VCaP (cell line): ENCODE data around the gene NIT1.

Source experiments
- H3K27ac ChIP-seq: fragments of 450-650 bp; 2 replicates; pipeline ENCODE4 v1.5.1; 2017
- CTCF ChIP-seq: fragments of 450-650 bp; conservative IDR thresholded peaks from 2 replicates; pipeline ENCODE4 v1.5.1; 2017; ENCODE audit warnings: mild to moderate bottlenecking, moderate library complexity

NIT1 gene

DNA sequence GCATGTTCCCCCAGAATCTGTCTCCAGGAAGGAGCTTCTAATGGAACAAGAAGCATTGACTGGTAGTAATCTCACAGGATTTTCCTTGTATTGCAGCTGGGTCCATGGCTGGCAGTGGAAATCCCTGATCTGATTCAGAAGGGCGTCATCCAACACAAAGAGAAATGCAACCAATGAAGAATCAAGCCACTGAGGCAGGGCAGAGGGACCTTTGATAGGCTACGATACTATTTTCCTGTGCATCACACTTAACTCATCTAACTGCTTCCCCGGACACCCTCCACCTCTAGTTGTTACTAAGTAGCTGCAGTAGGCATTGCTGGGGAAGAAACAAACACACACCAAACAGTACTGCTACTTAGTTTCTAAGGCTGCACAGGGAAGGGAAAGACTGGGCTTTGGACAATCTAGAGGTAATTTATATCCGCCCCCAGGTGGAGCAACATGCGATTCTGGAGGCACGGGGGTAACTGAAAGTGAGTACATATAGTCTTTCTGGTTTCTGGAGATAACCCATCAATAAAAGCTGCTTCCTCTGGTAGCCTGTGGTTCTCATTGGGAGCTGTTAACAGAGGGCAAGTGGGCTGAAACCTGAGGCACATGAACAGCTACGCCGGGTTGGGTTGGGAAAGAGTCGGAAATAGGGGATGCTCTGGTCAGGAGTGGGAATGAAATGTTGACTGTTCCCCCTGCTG is 40.6 kb downstream of the NIT1 start:
- TF ChIP-seq CTCF, result no peak
- peak overlapping the region; percentile 85 for H3K27ac ChIP-seq

DNA sequence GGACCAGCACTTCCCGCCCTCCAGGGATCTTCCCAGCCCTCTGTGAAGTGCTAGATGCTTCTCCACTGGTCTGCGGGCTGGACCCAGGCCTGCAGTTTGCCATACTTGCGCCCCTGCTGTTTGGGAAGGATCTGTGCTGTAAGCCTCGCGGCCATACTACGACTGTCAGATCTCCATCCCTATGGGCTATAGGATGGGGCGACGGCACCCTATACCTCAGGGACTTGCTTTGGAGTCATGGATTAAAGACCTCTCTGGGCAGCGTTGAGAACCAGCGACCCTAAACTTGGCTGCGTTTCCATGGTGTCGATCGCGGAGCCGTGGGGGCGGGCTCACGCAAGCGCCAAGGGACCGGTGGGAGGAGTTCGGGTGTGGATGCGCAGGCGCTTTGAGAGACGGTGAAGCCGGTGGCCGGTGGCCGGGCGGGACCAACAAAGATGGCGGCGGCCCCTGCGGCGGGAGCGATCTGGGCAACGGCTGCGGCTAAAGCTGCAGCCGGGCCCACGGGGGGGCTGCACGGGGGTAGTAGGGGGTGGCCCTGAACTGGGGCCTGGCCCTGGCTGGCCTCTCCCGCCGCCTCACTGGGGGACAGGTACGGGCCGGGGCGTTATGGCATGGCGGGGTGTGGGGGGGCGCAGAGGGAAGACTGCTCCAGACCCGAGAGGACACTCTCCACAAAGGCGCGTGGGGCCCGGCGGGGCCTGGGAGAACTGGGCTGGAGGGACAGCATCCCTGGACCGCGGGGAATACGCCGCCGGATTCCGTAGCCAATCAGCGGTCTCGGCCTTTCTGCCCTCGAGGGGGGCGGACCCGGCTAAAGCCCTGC is 41.4 kb downstream of the NIT1 start, which contains the start of gene USP21:
Gene USP21 (plus strand): TSS at position 414 of the 826 bp plus-strand sequence. CDS start 1,141 bp downstream, outside the sequence.
- peak within 1 kb of the TSS; percentile 85 for H3K27ac ChIP-seq
- TF ChIP-seq CTCF, result peak; percentile 42; the same call in 1 of the 2 replicates

- H3K27ac ChIP-seq, result peak overlapping the region; percentile 85
- TF ChIP-seq CTCF, result no peak
Observed at GRCh38 chr1:161159913-161160243, 42.0 kb downstream of the NIT1 start.

DNA sequence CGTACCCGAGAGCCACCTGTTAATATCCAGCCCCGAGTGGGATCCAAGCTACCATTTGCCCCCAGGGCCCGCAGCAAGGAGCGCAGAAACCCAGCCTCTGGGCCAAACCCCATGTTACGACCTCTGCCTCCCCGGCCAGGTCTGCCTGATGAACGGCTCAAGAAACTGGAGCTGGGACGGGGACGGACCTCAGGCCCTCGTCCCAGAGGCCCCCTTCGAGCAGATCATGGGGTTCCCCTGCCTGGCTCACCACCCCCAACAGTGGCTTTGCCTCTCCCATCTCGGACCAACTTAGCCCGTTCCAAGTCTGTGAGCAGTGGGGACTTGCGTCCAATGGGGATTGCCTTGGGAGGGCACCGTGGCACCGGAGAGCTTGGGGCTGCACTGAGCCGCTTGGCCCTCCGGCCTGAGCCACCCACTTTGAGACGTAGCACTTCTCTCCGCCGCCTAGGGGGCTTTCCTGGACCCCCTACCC is 42.8 kb downstream of the NIT1 start:
- peak overlapping the region; percentile 85; the same call in 1 of the 2 replicates for H3K27ac ChIP-seq
- TF ChIP-seq CTCF, result no peak

GRCh38 chr1:161161652-161162051 is 43.7 kb downstream of the NIT1 start:
- no peak for TF ChIP-seq CTCF
- no peak overlapping the region for H3K27ac ChIP-seq

DNA sequence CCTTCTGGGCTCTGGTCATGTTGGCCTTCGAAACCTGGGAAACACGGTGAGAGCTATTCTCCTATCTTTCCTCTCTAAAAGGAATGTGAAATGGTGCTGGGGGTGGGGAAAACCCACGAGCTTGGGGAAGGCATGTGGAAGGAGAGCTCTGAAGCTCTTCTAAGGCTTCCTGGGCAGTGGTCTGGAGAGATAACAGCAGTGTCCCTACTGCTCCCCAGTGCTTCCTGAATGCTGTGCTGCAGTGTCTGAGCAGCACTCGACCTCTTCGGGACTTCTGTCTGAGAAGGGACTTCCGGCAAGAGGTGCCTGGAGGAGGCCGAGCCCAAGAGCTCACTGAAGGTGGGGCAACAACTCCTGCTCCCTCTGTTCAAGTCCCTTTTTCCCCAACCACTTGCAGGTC is 44.1 kb downstream of the NIT1 start:
- no peak for TF ChIP-seq CTCF

GRCh38 chr1:161162806-161163205 is 44.9 kb downstream of the NIT1 start:
- H3K27ac ChIP-seq, result no peak overlapping the region
- no peak for TF ChIP-seq CTCF

More for the DNA sequence above, 44.1 kb downstream of the NIT1 start:
- no peak overlapping the region for H3K27ac ChIP-seq
